Pulmonary artery endothelial cell (primary cell): Measurements from ENCODE around the gene DGAT2. TPM values are rescaled to one million over a fixed set of nuclear protein-coding genes. Genes with fewer than 3 reads are reported as not detected.

Experiments
- DNase-seq: peaks from one replicate; pipeline ENCODE4 v3.0.0-alpha.2; 2011; ENCODE audit warnings: low read depth, low spot score
- total RNA-seq: library from RNA; depleted of rRNA; stranded (reverse); fragments of >200 nt; gene quantifications from 2 replicates; pipeline ENCODE4 v1.2.3, GENCODE V29; 2014

The DGAT2 gene
- total RNA-seq, 1 donor from 2014 or later: 2.2 TPM

GRCh38 chr11:75779960-75780359 lies 11.4 kb downstream of the DGAT2 start:
- DNase-seq: no peak

- DNase-seq: no peak
These were observed 12.3 kb downstream of the DGAT2 start for GRCh38 chr11:75780888-75781287.

- DNase-seq: no peak
These were observed 12.7 kb downstream of the DGAT2 start for GRCh38 chr11:75781296-75781695.

- DNase-seq: no peak
These were observed 13.3 kb downstream of the DGAT2 start for GRCh38 chr11:75781831-75782230.

- no peak for DNase-seq
These were observed 14.1 kb downstream of the DGAT2 start for GRCh38 chr11:75782540-75783263.

GRCh38 chr11:75783416-75784084 lies 15.0 kb downstream of the DGAT2 start:
- DNase-seq: no peak

GRCh38 chr11:75784085-75784478 lies 15.5 kb downstream of the DGAT2 start:
- no peak for DNase-seq

- no peak for DNase-seq
These were observed 15.9 kb downstream of the DGAT2 start for GRCh38 chr11:75784506-75784905.

- DNase-seq: no peak
These were observed 16.6 kb downstream of the DGAT2 start for GRCh38 chr11:75785187-75785586.

- no peak for DNase-seq
These were observed 17.6 kb downstream of the DGAT2 start for GRCh38 chr11:75786101-75786736.

GRCh38 chr11:75789521-75789920 lies 20.9 kb downstream of the DGAT2 start:
- DNase-seq: no peak

GRCh38 chr11:75790986-75791385 lies 22.4 kb downstream of the DGAT2 start:
- no peak for DNase-seq

GRCh38 chr11:75792127-75792731 lies 23.7 kb downstream of the DGAT2 start:
- no peak for DNase-seq

GRCh38 chr11:75792997-75793800 lies 24.6 kb downstream of the DGAT2 start:
- no peak for DNase-seq

GRCh38 chr11:75793966-75794365 lies 25.4 kb downstream of the DGAT2 start:
- no peak for DNase-seq

GRCh38 chr11:75795276-75796090 lies 26.9 kb downstream of the DGAT2 start:
- no peak for DNase-seq

GRCh38 chr11:75796091-75796435 lies 27.5 kb downstream of the DGAT2 start:
- no peak for DNase-seq

GRCh38 chr11:75797116-75797515 lies 28.5 kb downstream of the DGAT2 start:
- no peak for DNase-seq

- no peak for DNase-seq
These were observed 29.2 kb downstream of the DGAT2 start for GRCh38 chr11:75797792-75798191.

GRCh38 chr11:75800136-75800675 lies 31.6 kb downstream of the DGAT2 start:
- no peak for DNase-seq
